HG03066 (cell line): ENCODE measurements around the gene TMEM98.
"Not testable (repeated sequence)": the region's sequence is repeated elsewhere in the genome, so short reads cannot be mapped to it uniquely, and the experiment has no call there.

ENCODE experiments used
- ATAC-seq: cut with Tn5 transposase; IDR thresholded peaks from one replicate; pipeline ENCODE4 v1.9.1; 2021; ENCODE audit warnings: low read depth; ENCODE audit not compliant: unreplicated experiment

TMEM98 gene

DNA sequence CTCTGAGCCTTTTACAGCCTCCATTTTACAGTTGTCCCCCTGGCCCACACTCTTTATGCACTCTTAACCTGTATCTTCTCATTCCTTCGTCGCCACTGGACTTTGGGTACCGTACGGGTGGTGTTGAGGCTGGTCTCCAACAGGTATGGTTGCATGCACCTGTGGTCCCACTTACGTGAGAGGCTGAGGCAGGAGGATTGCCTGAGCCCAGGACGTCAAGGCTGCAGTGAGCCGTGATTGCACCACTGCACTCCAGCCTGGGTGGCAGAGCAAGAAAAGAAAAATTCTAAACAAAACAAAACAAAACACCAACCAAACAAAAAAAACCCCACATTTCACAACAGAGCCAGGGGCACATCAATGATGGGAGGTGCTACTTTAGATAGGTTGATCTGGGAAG is 14.4 kb upstream of the TMEM98 start:
- no peak for ATAC-seq

DNA sequence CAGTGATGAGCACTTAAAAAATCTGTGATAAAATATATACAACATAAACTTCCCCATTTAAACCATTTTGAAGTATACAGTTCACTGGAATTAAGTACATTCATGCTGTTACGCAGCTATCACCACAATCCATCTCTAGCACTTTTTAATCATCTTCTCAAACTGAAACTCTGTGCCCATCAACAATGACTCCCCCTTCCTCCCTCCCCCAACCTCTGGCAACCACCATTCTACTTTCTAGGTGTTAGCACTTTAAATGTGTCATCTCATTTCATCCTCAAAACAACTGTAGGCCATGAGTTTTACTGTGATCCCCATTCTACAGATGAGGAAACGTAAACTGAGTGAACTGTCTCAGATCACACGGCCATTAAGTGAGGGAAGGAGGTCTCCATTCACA is 13.8 kb upstream of the TMEM98 start:
- no peak for ATAC-seq

DNA sequence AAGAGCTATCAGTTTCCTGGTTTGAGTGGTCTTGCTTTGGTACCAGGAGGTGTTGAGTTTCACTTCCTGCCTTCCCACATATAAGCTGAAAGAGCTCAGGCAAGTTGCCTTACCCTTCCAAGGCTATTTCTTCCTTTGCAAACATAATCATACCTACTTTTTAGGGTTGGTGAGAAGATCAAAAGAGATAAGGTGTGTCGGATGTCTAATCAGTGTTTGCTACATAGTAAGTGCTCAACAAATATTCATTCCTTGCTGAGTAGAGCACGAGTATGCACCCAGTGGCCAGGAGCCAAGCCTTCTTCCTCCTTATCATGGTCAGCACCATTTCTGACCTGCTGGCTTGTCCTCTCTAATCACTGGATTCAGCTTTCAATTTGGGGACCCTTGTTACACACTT is 12.7 kb upstream of the TMEM98 start:
- no peak for ATAC-seq

DNA sequence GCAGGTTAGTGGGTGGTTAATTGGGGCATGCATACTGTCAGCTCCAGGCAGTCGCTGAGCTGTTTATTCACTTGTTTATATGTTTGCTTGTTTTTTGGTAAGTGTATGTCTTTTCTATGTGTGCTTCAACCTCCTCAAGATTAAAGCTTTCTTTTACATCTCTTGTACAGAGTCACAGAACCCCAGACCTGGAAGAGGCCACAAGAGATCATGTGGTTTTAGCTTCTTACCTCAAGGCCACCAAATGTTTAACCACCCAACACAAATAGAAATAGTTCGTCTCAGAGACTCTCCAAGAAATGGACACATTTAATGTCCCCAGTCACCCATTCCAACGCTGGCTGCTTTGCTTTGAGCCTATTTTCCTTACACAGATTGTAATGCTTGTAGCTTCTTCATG is 11.8 kb upstream of the TMEM98 start:
- no peak for ATAC-seq

DNA sequence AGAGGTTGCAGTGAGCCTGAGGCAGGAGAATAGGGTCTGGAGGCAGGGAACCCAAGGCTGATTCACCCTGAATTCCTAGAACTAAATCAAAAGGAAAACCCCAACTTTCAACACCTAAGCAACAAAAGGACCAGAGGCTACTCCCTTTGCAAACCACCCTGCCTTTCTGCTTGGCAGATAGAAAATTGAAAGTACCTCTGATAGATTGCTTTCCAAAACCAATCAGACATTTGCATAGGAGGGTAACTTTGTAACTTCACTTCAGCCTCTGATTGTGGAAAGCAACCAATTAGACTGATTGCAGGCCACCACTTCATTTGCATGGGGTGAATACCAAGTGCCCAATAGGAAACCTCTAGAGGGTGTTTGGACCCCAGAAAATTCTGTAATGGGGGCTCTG is 10.9 kb upstream of the TMEM98 start:
- no peak for ATAC-seq

DNA sequence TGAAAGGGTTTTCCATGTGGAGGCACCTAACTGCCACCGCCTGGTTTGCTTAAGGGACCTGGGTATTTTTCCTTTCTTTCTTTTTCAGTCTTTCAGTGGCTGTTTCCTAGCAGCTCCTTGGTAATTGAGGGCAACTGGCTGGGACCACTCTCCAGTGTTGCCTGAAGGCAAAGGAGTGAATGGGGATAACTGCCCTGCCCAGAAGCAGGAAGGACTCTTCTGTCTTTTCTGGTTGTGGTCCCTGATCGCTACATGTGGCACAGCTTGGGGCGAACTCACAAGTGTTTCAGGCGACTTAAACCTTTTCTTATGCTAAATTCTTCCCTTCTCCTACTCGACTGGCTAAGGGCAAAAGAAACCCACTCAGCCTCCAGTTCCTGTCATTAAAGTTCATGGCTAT is 10.1 kb upstream of the TMEM98 start:
- no peak for ATAC-seq

DNA sequence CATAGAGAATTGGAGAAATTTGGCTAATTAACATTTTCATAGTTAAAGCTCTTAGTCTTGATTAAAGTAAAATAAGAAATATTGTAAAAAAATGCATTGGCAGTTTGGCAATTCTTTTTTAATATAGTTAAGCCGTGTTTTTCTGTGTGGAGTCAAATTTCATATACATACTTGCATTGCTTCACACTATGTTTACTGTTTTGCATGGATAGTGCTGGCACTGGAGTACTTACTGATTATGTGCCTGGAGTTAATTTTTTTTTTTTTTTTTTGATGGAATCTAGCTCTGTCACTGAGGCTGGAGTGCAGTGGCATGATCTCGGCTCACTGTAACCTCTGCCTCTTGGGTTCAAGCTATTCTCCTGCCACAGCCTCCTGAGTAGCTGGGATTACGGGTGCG is 8.1 kb upstream of the TMEM98 start:
- not testable (repeated sequence) for ATAC-seq

DNA sequence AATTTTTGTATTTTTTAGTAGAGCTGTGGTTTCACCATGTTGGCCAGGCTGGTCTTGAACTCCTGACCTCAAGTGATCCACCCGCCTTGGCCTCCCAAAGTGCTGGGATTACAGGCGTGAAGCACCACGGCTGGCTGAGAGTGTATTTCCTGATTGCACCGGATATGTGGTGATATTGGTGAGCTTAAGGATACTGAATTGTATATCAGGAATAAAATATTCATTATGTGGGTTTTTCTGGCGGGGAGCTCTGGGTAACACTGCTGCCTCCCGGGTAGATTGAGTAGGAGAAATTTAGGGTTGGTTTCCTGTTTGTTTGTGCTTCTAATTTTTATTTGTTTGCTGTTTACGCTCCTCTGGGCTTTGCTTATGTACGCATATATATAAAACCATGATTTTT is 7.7 kb upstream of the TMEM98 start:
- no peak for ATAC-seq

DNA sequence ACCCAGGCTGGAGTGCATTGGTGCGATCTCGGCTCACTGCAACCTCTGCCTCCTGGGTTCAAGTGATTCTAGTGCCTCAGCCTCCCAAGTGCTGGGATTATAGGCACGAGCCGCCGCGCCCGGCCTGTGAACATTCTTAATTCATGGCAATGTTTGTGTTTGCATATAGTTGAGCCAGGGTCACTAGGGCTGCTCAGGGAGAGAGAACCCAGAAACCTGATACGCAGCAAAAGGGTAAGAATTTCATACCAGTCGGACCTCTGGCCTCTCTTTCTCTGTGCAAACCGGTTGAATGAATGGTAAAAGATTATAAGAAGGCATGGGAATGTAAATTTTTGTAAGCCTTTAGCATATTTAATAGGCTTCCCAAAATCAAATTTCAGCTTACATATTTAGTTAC is 6.9 kb upstream of the TMEM98 start:
- ATAC-seq, result no peak

DNA sequence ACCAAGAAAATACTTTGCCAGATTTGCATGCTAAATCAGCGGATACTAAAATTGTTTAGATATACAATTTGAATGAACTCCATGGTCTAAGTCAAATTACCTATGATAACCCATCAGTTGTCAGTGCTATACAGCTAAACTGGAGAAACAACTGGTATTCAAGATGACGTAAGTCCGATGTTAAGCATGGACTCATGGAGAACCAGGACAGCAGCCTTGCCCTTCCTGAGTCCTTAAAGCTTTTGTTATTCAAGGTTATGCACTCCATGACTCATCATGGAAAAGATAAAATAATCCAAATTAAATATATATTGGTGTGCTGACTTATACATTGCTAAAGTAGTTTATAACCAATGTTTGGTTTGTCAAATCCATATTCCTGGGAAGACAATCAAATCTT is 4.0 kb upstream of the TMEM98 start:
- ATAC-seq, result not testable (repeated sequence)

DNA sequence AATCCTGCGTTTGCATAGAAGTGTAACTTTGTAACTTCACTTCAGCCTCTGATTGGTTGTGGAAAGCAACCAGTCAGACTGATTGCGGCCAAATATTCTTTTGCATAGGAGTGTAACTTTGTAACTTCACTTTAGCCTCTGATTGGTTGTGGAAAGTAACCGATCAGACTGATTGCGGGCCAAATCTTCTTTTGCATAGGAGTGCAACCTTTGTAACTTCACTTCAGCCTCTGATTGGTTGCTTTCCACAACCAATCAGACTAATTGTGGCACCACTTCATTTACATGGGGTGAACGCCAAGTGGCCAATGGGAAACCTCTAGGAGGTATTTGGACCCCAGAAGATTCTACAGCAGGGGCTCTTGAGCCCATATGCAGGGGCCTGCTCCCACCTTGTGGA is 1.8 kb upstream of the TMEM98 start:
- ATAC-seq, result no peak

DNA sequence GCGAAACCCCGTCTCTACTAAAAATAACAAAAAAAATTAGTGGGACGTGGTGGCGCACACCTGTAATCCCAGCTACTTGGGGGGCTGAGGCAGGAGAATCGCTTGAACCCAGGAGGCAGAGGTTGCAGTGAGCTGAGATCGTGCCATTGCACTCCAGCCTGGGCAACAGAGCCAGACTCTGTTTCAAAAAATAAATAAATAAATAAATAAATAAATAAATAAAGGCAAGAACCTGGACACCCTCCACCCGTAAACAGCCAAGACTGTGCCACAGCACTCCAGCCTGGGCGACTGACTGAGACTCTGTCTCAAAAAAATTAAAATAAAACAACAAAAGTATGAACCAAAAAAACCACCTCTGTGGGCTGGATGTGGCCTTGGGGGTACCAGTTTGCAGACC is 1.2 kb upstream of the TMEM98 start:
- not testable (repeated sequence) for ATAC-seq

DNA sequence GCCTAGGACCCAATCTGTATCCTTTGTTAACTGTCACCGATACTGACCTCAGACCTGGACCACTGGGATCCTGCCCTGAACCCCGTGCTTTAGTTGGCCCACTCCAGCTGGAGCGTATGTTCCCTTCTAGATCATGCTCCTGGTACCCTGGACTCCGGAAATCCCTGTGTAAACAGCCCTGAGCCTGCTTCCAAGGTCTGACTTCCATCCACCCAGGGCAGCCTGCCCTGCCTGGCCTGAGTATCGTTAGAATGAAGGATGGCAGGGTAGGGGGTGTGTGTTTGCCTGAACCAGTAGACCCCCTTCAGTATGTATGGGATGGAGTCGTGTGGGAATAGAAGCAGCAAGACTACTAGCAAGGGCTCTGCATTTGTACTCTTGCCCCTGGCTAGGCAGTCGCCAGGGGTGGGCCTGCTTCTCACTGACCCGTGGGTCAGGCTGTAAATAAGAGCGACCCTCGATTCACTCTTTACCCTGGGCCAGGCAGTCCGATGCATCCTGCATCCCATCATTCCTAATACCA is 691 bp upstream of the TMEM98 start:
- ATAC-seq, result no peak

DNA sequence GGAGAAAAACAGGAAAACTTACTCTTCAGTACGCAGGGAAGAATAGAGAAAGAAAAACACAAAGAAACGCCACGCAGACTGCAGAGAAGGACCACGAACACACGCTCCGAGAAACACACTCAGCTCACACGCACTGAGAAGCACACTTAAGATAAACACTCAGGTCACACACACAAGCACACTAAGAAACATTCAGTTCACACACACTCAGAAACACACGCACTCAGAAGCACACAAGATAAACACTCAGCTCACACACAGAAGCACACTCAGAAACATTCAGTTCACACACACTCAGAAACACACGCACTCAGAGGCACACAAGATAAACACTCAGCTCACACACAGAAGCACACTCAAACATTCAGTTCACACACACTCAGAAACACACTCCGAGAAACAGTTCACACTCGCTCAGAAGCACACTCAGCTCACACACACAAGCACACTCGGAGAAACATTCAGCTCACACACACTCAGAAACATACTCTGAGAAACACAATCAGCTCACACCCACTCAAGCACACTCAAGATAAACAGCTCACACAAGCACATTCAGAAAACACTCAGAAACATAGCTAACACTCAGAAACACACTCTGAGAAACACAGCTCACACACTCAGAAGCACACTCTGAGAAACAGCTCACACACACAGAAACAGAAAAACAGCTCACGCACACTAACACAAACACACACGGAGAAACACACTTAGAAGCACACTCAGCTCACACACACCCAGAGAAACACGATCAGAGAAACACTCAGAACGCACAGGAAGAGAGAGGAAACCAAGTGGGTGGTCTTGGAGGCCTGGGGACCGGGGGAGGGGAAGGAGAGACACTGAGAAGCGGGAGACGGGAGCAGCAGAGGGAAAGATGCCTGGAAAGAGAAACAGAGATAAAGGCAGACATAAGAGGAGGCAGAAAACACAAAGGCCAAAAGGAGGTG is 908 bp downstream of the TMEM98 start:
- ATAC-seq, result no peak

DNA sequence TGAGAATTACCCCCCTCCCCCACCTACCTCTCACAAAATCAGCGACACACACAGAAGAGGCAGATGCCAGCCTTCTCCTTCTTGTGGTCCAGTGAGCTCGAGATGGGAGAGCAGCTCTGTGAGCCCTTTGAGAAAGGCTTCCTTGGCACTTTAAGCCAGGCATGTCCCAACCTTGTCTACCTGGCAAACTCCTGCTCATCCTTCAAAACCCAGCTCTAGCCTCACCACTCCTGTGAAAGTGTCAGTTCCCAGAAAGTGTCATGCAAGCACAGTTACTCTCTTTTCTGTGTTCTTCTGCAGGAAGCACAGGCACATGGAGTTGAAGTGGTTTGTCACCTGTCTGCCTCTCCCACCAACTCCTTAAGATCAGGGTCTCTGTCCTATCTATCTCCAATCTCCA is 1.6 kb downstream of the TMEM98 start:
- ATAC-seq, result no peak

DNA sequence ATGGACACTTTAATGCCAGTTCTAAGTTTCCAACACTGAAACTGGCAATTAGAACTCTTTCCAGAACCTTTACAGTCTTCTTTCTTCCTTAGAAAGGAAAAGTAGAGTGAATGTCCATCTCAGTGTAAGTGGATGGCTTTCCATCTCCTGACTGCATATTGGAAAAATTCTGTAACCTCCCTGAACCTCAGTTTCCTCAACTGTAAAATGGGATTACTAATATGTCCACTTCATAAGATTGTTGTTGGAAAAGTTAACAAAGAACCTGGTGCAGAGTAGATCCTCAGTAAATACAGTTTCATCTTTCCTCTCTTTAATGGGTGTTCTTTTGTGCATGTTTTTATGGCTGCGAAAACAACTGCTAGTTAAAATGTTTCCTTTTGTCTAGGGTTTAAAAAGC is 2.6 kb downstream of the TMEM98 start:
- no peak for ATAC-seq

DNA sequence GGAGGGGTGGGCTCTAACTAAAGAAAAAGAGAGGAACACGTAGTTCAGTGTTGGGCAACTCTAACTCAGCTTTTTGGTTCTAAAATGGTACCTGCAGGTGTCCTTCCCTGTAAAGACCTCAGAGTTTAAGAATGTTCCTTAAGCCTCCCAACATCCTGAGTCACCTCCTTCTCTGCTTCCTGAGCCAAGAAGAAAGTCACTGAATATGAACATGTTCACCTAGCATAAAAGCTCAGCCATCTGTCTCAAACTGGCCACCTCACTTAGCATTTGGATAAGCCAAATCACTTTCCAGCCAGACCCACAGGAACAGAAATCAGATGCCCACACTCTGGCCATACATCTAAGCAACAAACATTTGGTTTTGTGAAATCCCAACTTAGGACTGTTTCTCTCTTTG is 3.7 kb downstream of the TMEM98 start:
- ATAC-seq, result no peak

DNA sequence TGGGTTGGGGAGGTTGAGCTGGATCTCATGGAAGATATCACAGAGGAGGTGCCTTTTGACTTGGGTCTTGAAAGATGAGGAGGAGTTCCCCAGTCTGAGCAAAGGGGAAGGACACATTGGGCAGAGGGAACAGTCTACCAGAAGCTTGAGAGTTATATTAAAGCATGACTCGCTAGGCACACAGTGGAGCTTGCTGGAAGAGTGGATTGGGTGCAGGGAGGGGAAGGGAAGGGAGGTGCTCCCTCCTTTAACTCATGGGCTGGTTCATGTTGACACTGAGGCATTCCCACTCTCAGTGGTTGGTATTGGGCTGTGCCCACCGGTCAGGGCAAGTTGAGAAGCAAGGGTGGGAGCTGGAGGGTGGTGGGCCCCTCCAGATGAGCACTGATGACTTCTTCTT is 5.9 kb downstream of the TMEM98 start:
- no peak for ATAC-seq

DNA sequence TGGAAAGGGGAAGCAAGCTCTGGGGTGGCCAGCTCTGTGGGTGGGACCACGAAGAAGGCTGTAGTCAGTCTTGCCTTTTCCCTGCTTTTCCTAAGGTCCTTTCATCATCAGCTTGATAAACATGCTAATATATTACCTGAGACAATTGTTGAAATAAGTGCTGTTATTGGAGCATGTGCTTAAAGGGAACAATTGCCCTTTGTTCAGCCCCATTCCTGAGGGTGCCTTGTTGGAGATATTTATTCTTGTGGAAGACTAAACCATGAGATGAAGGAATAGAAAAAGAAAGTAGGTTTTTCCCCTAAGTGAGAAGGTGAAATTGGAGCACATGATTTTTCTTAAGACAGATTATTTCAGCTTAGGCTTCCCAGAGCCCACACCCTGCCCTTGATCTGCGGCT is 7.8 kb downstream of the TMEM98 start:
- no peak for ATAC-seq

DNA sequence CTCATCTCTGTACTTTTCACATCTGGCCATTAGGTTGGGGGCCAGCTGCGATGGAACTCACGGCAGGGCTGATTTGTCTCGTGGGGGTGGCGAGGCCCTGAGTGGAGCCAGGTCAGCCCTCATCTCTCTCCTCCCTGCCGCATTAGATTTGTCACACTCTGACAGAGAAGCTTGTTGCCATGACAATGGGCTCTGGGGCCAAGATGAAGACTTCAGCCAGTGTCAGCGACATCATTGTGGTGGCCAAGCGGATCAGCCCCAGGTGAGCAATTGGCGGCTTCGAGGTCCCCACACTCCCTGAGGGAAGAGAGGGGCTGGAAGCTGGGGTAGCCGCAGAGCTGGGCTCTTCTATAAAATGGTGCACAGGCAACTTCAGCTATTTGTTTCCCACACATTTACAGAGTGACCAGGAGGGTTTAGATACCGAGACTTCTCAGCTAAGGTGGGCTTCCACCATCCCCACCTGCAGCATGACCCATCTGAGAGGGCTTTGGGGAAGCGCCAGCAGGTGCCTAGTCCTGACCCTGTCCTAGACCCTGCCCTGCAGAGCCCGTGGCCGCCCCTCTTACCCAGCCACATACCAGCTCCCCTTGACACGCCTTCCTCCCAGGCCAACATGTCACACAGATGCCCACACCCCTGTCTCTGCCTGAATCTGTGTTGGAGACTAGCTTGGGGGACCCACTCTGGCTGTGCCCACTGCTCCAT is 8.4 kb downstream of the TMEM98 start:
- ATAC-seq, result no peak

DNA sequence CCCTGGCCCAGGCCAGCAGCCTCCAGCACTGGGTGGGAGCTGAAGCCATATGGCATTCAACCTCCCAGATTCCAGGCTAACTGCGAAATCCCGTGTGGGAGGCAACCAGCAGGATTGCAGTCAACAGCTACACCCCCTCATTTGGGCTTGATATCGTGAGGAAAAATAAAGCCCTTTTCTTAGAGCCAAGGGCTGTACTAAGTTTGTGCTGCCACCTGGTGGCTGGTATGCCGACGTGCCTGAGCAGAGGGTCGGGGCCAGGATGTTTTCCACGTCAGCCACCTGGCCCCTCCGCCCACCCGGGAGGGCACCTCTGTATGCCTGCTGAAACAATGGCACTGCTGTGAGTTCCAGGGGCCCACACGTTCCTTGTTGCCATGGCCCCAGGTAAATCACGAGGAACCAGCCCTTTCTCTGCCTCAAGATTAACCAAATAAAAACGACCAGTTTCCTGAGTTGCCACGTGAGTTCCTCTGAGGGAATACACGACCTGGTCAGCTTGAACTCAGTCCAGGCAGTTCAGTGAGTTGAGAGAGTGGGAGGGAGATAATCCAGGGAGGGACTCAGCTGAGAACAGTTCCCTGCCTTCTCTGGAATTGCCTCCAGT is 9.0 kb downstream of the TMEM98 start:
- no peak for ATAC-seq
